B cell (primary cell): ENCODE data around the gene SMARCD1. TPM values are rescaled to one million over a fixed set of nuclear protein-coding genes. Genes with fewer than 3 reads are reported as not detected.
"Not testable (repeated sequence)": the region's sequence is repeated elsewhere in the genome, so short reads cannot be mapped to it uniquely, and the experiment has no call there.

ENCODE experiments used
- ATAC-seq: fragments of 200-7000 bp; cut with Tn5 transposase; one replicate; pipeline ENCODE4 v1.10.0; 2021; ENCODE audit warnings: low read depth, mild to moderate bottlenecking, moderate number of reproducible peaks, moderate library complexity
- CTCF ChIA-PET: fragments of 350-600 bp; sonication (Branson Sonifier 250); formaldehyde crosslinking; loops from one replicate; lab custom pipeline; 2021; ENCODE audit warnings: antibody characterized with exemption, inconsistent platforms; lab: Charles Lee
- POLR2A ChIA-PET: fragments of 350-600 bp; sonication (Branson Sonifier 250); formaldehyde crosslinking; loops from one replicate; lab custom pipeline; 2021; ENCODE audit warnings: antibody characterized with exemption; lab: Charles Lee
- DNase-seq: peaks from one replicate; pipeline ENCODE4 v3.0.0; 2013
- H2AFZ ChIP-seq: 2 replicates; pipeline ENCODE4 v1.6.1; 2012; ENCODE audit warnings: mild to moderate bottlenecking, low read depth, low read length; ENCODE audit not compliant: insufficient read depth, poor library complexity, severe bottlenecking
- H3K27ac ChIP-seq, 2 donors: 1 replicate in 1 of 2; 2 replicates in 1 of 2; pipeline ENCODE4 v1.5.1; 2012 to 2013; ENCODE audit warnings: low read length in 2 of 2, mild to moderate bottlenecking in 2 of 2, moderate library complexity in 1 of 2
- H3K27me3 ChIP-seq, 4 experiments: fragments of 200-600 bp in 1 of 4; sonication (generic) in 1 of 4; replicated peaks in 1 of 4; 1 replicate in 2 of 4; 2 replicates in 2 of 4; pipeline versions ENCODE4 v1.6.1 to v1.7.0; 2013 to 2016; ENCODE audit warnings: low read length in 3 of 4, mild to moderate bottlenecking in 2 of 4, mixed read lengths in 1 of 4, moderate library complexity in 1 of 4; ENCODE audit not compliant: insufficient read depth in 4 of 4, control insufficient read depth in 3 of 4; ENCODE audit errors: control extremely low read depth in 1 of 4
- H3K36me3 ChIP-seq, 2 experiments: replicated peaks in 1 of 2; 1 replicate in 1 of 2; 2 replicates in 1 of 2; pipeline versions ENCODE4 v1.6.1 to v1.7.1; 2013; ENCODE audit warnings: low read length in 1 of 2; ENCODE audit not compliant: insufficient read depth in 2 of 2, control insufficient read depth in 1 of 2; ENCODE audit errors: control extremely low read depth in 1 of 2, extremely low read depth in 1 of 2
- H3K4me1 ChIP-seq, 2 donors: fragments of 200-600 bp in 1 of 2; sonication (generic) in 1 of 2; 1 replicate in 1 of 2; 2 replicates in 1 of 2; pipeline versions ENCODE4 v1.5.1 to v1.6.1; 2013 to 2017; ENCODE audit warnings: low read length in 2 of 2; ENCODE audit not compliant: control insufficient read depth in 2 of 2, insufficient read depth in 2 of 2
- H3K4me2 ChIP-seq: replicated peaks from 2 replicates; pipeline ENCODE3; 2012; ENCODE audit warnings: mild to moderate bottlenecking, low read depth, low read length; ENCODE audit not compliant: poor library complexity, severe bottlenecking
- H3K4me3 ChIP-seq, 5 experiments: fragments of 200-600 bp in 1 of 5; sonication (generic) in 1 of 5; 1 replicate in 3 of 5; 2 replicates in 2 of 5; pipeline versions ENCODE4 v1.5.1 to v1.7.0; 2011 to 2016; ENCODE audit warnings: low read length in 4 of 5, mild to moderate bottlenecking in 4 of 5, low read depth in 2 of 5, control low read depth in 1 of 5, moderate library complexity in 1 of 5; ENCODE audit not compliant: insufficient read depth in 1 of 5; ENCODE audit errors: control extremely low read depth in 1 of 5, extremely low read depth in 1 of 5
- H3K79me2 ChIP-seq: fragments of 200-600 bp; sonication (generic); one replicate; pipeline ENCODE4 v1.6.0; 2016; ENCODE audit warnings: low read length; ENCODE audit not compliant: control insufficient read depth, insufficient read depth
- H3K9ac ChIP-seq: fragments of 200-600 bp; sonication (generic); 2 replicates; pipeline ENCODE4 v1.6.1; 2017; ENCODE audit warnings: mild to moderate bottlenecking, low read length, moderate library complexity
- H3K9me3 ChIP-seq, 3 donors: one replicate each; pipeline versions ENCODE4 v1.6.1 to v1.7.1; 2013; ENCODE audit warnings: low read length in 2 of 3; ENCODE audit not compliant: control insufficient read depth in 2 of 3, insufficient read depth in 1 of 3; ENCODE audit errors: control extremely low read depth in 1 of 3
- H4K20me1 ChIP-seq: 2 replicates; pipeline ENCODE4 v1.6.0; 2012; ENCODE audit warnings: mild to moderate bottlenecking, low read length; ENCODE audit not compliant: insufficient read depth, control insufficient read depth, poor library complexity, severe bottlenecking
- H3K27ac Mint-ChIP-seq: one replicate; pipeline ENCODE4 v1.8.0; 2021; ENCODE audit warnings: mixed read lengths
- H3K27me3 Mint-ChIP-seq: one replicate; pipeline ENCODE4 v1.8.0; 2021; ENCODE audit warnings: mixed read lengths
- H3K4me1 Mint-ChIP-seq: one replicate; pipeline ENCODE4 v1.8.0; 2021; ENCODE audit warnings: mixed read lengths
- H3K4me3 Mint-ChIP-seq: one replicate; pipeline ENCODE4 v1.8.0; 2021; ENCODE audit warnings: mixed read lengths
- H3K9me3 Mint-ChIP-seq: one replicate; pipeline ENCODE4 v1.8.0; 2022; ENCODE audit warnings: mixed read lengths; ENCODE audit not compliant: insufficient read depth
- EZH2 ChIP-seq: IDR thresholded peaks from 2 replicates; pipeline ENCODE4 v1.6.1; 2012; ENCODE audit warnings: borderline replicate concordance, low read depth, mild to moderate bottlenecking, moderate library complexity, low read length; ENCODE audit not compliant: insufficient read depth, poor library complexity, severe bottlenecking
- WGBS: methylation state at CpG from one replicate; pipeline ENCODE4 v1.1.5; 2013; ENCODE audit warnings: missing lambda C conversion rate; ENCODE audit not compliant: insufficient coverage; 5-methylcytosine and 5-hydroxymethylcytosine counted together
- intact Hi-C: fragments of 100-400 bp; cut with micrococcal nuclease; formaldehyde crosslinking; loops from one replicate; pipeline ENCODE4 v1.10.0; 2022
- polyA plus RNA-seq: library from polyadenylated mRNA; depleted of rRNA; stranded (reverse); fragments of >200 nt; gene quantifications from 2 replicates; pipeline ENCODE4 v1.2.3, GENCODE V29; 2012
- total RNA-seq, 2 donors: library from RNA; stranded (reverse); fragments of 120-200 nt in 1 of 2; gene quantifications; 1 replicate in 1 of 2; 2 replicates in 1 of 2; pipeline versions ENCODE4 v1.2.3 to v1.2.4, GENCODE V29; 2013 to 2022
- TF ChIP-seq, protein P1 (sequence below): fragments of 200-600 bp; IDR thresholded peaks from one replicate; pipeline ENCODE4 v1.8.0; 2022; ENCODE audit warnings: antibody characterized with exemption, mild to moderate bottlenecking

Gene SMARCD1
- total and polyA plus RNA-seq, 2 donors (not counting 1 experiment from before 2014, with no cell fraction given), result 67.8 to 101 TPM

DNA sequence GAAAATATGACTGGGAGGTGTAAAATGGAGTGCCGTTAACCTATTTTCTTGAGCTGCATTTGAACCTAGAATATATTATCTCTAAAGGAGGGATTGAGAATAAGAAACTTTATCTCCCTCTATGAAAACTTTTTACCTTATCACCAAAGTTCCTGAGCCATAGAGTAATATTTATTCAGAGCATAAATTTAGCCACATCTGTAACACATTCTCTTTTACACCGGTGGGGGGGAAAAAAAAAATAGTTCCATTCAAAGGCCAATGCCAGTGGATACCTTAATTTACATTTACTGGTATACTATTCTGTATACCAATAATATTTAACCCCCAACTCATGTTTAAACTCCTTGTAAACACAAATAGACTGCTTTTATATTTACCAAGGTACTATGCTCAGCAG is 60.3 kb downstream of the SMARCD1 start:
- TF ChIP-seq EZH2, result no peak
- TF ChIP-seq, protein P1, sequence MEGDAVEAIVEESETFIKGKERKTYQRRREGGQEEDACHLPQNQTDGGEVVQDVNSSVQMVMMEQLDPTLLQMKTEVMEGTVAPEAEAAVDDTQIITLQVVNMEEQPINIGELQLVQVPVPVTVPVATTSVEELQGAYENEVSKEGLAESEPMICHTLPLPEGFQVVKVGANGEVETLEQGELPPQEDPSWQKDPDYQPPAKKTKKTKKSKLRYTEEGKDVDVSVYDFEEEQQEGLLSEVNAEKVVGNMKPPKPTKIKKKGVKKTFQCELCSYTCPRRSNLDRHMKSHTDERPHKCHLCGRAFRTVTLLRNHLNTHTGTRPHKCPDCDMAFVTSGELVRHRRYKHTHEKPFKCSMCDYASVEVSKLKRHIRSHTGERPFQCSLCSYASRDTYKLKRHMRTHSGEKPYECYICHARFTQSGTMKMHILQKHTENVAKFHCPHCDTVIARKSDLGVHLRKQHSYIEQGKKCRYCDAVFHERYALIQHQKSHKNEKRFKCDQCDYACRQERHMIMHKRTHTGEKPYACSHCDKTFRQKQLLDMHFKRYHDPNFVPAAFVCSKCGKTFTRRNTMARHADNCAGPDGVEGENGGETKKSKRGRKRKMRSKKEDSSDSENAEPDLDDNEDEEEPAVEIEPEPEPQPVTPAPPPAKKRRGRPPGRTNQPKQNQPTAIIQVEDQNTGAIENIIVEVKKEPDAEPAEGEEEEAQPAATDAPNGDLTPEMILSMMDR, result no peak
- no peak for DNase-seq
- H2AFZ ChIP-seq, result no peak overlapping the region
- ChIA-PET POLR2A (no interaction called here), CTCF (interaction anchor here (1.1 to 1.4 kb wide), 2 partner anchors 15 to 30 kb away, joined by 3 read pairs; no protein-coding TSS in a partner anchor)
- no peak overlapping the region for H3K27ac Mint-ChIP-seq
- H3K4me1 Mint-ChIP-seq, result peaks cover 2% of the 10 kb centered on the region
- ATAC-seq, result no peak
- H3K9me3 Mint-ChIP-seq, result no peaks in the 10 kb centered on the region
- no peak overlapping the region for H3K4me3 Mint-ChIP-seq
- no peak overlapping the region for H3K9ac ChIP-seq
- intact Hi-C loops, result no loop called here
- no peaks in the 10 kb centered on the region for H3K9me3 ChIP-seq
- H3K27me3 ChIP-seq, result no peaks in the 10 kb centered on the region
- H3K79me2 ChIP-seq, result peaks cover 65% of the 10 kb centered on the region
- H3K4me2 ChIP-seq, result no peak overlapping the region
- no peaks in the 10 kb centered on the region for H3K4me1 ChIP-seq
- H3K4me3 ChIP-seq, result no peak overlapping the region
- H3K27ac ChIP-seq, result no peak overlapping the region
- H3K36me3 ChIP-seq, result peaks cover 1 to 26% of the 10 kb centered on the region in 2 experiments
- no peaks in the 10 kb centered on the region for H3K27me3 Mint-ChIP-seq
- no CpG with 5 or more reads among the region's 2 CpGs for WGBS
- H4K20me1 ChIP-seq, result peaks cover 19% of the 10 kb centered on the region

DNA sequence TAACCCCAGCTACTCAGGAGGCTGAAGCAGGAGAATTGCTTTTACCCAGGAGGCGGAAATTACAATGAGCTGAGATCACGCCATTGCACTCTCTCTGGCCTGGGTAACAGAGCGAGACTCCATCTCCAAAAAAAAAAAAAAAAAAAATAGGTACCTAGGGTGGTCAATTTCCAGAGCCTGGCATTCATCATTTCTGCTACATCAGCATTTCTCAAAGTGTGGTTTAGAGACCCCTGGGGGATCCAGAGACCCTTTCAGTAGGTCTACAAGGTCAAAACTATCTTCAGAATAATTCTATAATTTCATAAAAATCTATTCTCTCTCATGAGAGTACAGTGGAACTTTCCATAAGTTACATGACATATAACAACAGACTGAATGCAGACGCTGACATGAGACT is 62.1 kb downstream of the SMARCD1 start:
- CTCF ChIA-PET, result interaction anchor here (0.7 to 0.8 kb wide), 3 partner anchors 64 to 1332 kb away, joined by 3 to 6 read pairs (median 4); no protein-coding TSS in a partner anchor
- intact Hi-C loops, result no loop called here
- POLR2A ChIA-PET, result interaction anchor here (0.7 kb wide), 2 partner anchors 37 to 101 kb away, joined by 3 to 5 read pairs; no protein-coding TSS in a partner anchor

GRCh38 chr12:50148011-50148410 is 62.9 kb downstream of the SMARCD1 start:
- H4K20me1 ChIP-seq, result peaks cover 30% of the 10 kb centered on the region
- POLR2A ChIA-PET, intact Hi-C loops, H3K27ac ChIP-seq, H3K4me3 ChIP-seq, H3K36me3 ChIP-seq, H3K4me1 Mint-ChIP-seq, H3K9ac ChIP-seq, DNase-seq, H3K4me3 Mint-ChIP-seq, ATAC-seq, H3K4me2 ChIP-seq, H3K9me3 Mint-ChIP-seq, H3K27me3 ChIP-seq, H3K27ac Mint-ChIP-seq, H3K9me3 ChIP-seq, H3K27me3 Mint-ChIP-seq, H2AFZ ChIP-seq, H3K4me1 ChIP-seq: not testable (repeated sequence)
- 95% methylated on average over 6 of the region's 6 CpGs for WGBS
- peaks cover 63% of the 10 kb centered on the region for H3K79me2 ChIP-seq
- CTCF ChIA-PET, result interaction anchor here (0.7 kb wide), 1 partner anchor 82 kb away, joined by 6 read pairs; no protein-coding TSS in a partner anchor

More for the DNA sequence above, 62.1 kb downstream of the SMARCD1 start:
- Histone ChIP-seq H3K27me3 (no peaks in the 10 kb centered on the region), H2AFZ (no peak overlapping the region), H3K9ac (no peak overlapping the region), H3K4me3 (no peak overlapping the region), H3K4me1 (no peaks in the 10 kb centered on the region), H3K27ac (no peak overlapping the region), H3K9me3 (no peaks in the 10 kb centered on the region), H3K4me2 (no peak overlapping the region), H3K36me3 (peaks cover 1 to 15% of the 10 kb centered on the region in 2 experiments), H3K79me2 (peaks cover 70% of the 10 kb centered on the region), H4K20me1 (peaks cover 32% of the 10 kb centered on the region)
- ATAC-seq (no peak), DNase-seq (no peak)
- TF ChIP-seq, protein P1, result no peak
- TF ChIP-seq EZH2, result no peak
- H3K27me3 Mint-ChIP-seq, result no peaks in the 10 kb centered on the region
- H3K9me3 Mint-ChIP-seq, result no peaks in the 10 kb centered on the region
- WGBS, result no CpG with 5 or more reads among the region's 4 CpGs
- no peak overlapping the region for H3K4me3 Mint-ChIP-seq
- H3K27ac Mint-ChIP-seq, result no peak overlapping the region
- peaks cover 6% of the 10 kb centered on the region for H3K4me1 Mint-ChIP-seq
